Loucy (cell line): Measurements from ENCODE around the gene KIF3B.

Experiments used
- H2AFZ ChIP-seq: fragments of 200-600 bp; sonication (generic); 2 replicates; pipeline ENCODE4 v1.6.0; 2016; ENCODE audit warnings: antibody characterized with exemption, mild to moderate bottlenecking, low read length, moderate library complexity
- H3F3A ChIP-seq: fragments of 200-600 bp; 2 replicates; pipeline ENCODE4 v1.6.0; 2016; ENCODE audit warnings: antibody characterized with exemption, low read depth, mild to moderate bottlenecking
- H3K27me3 ChIP-seq: fragments of 200-600 bp; sonication (generic); 2 replicates; pipeline ENCODE4 v1.6.1; 2014; ENCODE audit warnings: low read length, mild to moderate bottlenecking; ENCODE audit not compliant: insufficient read depth, poor library complexity, severe bottlenecking
- H3K36me3 ChIP-seq: fragments of 200-600 bp; sonication (generic); 2 replicates; pipeline ENCODE4 v1.6.1; 2016; ENCODE audit warnings: low read length; ENCODE audit not compliant: insufficient read depth
- H3K4me1 ChIP-seq: fragments of 200-600 bp; sonication (generic); 2 replicates; pipeline ENCODE4 v1.5.1; 2014; ENCODE audit warnings: low read length, mild to moderate bottlenecking; ENCODE audit not compliant: insufficient read depth, poor library complexity, severe bottlenecking
- H3K4me2 ChIP-seq: fragments of 200-600 bp; sonication (generic); 2 replicates; pipeline ENCODE4 v1.6.0; 2014; ENCODE audit warnings: antibody characterized with exemption, low read length, low read depth, mild to moderate bottlenecking; ENCODE audit not compliant: poor library complexity, severe bottlenecking
- H3K4me3 ChIP-seq: fragments of 200-600 bp; sonication (generic); 2 replicates; pipeline ENCODE4 v1.5.1; 2014; ENCODE audit warnings: low read length, mild to moderate bottlenecking, mixed read lengths; ENCODE audit not compliant: poor library complexity, severe bottlenecking
- H3K79me2 ChIP-seq: fragments of 200-600 bp; sonication (generic); 2 replicates; pipeline ENCODE4 v1.6.1; 2014; ENCODE audit warnings: low read length; ENCODE audit not compliant: insufficient read depth
- H3K9ac ChIP-seq: fragments of 200-600 bp; sonication (generic); 2 replicates; pipeline ENCODE4 v1.6.0; 2014; ENCODE audit warnings: mild to moderate bottlenecking, low read depth, low read length, moderate library complexity; ENCODE audit not compliant: poor library complexity, severe bottlenecking
- H3K9me2 ChIP-seq: fragments of 200-600 bp; sonication (generic); replicated peaks from 2 replicates; pipeline ENCODE4 v1.6.1; 2016; ENCODE audit warnings: low read depth, low read length, mixed read lengths
- H3K9me3 ChIP-seq: fragments of 200-600 bp; sonication (generic); 2 replicates; pipeline ENCODE4 v1.6.1; 2014; ENCODE audit warnings: mild to moderate bottlenecking, antibody characterized with exemption, low read length, low read depth; ENCODE audit not compliant: insufficient read depth
- H4K20me1 ChIP-seq: fragments of 200-600 bp; sonication (generic); 2 replicates; pipeline ENCODE4 v1.6.0; 2014; ENCODE audit warnings: antibody characterized with exemption, low read length, mild to moderate bottlenecking; ENCODE audit not compliant: insufficient read depth, poor library complexity, severe bottlenecking
- EZH2phosphoT487 ChIP-seq: fragments of 200-600 bp; IDR thresholded peaks from 2 replicates; pipeline ENCODE4 v1.6.1; 2018; ENCODE audit warnings: antibody characterized with exemption, mild to moderate bottlenecking, moderate library complexity, borderline replicate concordance
- TF ChIP-seq, protein P1 (sequence below): fragments of 200-600 bp; sonication (generic); conservative IDR thresholded peaks from 2 replicates; pipeline ENCODE4 v1.5.1; 2014; ENCODE audit warnings: mild to moderate bottlenecking, antibody characterized with exemption, low read length

Gene KIF3B

GRCh38 chr20:32326504-32326845, 49.0 kb downstream of the KIF3B start:
- H3K4me2 ChIP-seq: no peak overlapping the region

DNA sequence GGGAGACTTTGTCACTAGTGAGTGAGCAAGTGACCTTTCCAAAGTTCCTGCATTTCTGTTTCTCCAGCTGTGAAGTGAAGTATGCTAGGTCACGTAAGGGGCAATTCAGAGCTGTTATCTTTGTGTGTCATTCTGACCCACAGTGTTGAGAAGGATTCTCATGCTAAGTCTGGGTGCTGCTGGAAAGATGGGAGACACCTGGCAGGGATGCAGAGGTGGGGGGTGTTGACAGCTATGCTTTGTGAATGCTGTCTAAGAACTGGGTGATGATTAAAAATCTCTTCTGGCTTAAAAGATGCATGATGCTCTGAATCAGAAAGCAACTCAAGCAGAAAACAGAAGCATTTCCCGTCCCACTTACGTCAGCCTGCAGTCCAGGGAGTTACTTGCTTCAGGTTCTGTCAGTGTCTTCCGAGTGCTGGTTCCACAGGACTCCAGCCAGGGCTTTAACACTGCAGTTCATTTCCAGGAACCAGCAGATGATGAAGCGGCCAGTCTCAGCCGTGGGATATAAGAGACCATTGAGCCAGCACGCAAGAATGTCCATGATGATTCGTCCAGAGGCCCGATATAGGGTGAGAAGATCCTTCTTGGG, 49.7 kb downstream of the KIF3B start:
- Histone ChIP-seq H3K9ac (no peak overlapping the region), H3K36me3 (peaks cover 8% of the 10 kb centered on the region; the same call in 1 of the 2 replicates), H3K27me3 (no peaks in the 10 kb centered on the region), H2AFZ (no peak overlapping the region), H3K9me2 (no peaks in the 10 kb centered on the region), H3K79me2 (no peaks in the 10 kb centered on the region), H3K4me1 (no peaks in the 10 kb centered on the region), H3K4me2 (no peak overlapping the region), H3K4me3 (no peak overlapping the region), H3K9me3 (no peaks in the 10 kb centered on the region), H3F3A (no peaks in the 10 kb centered on the region), H4K20me1 (no peaks in the 10 kb centered on the region)
- TF ChIP-seq, protein P1, sequence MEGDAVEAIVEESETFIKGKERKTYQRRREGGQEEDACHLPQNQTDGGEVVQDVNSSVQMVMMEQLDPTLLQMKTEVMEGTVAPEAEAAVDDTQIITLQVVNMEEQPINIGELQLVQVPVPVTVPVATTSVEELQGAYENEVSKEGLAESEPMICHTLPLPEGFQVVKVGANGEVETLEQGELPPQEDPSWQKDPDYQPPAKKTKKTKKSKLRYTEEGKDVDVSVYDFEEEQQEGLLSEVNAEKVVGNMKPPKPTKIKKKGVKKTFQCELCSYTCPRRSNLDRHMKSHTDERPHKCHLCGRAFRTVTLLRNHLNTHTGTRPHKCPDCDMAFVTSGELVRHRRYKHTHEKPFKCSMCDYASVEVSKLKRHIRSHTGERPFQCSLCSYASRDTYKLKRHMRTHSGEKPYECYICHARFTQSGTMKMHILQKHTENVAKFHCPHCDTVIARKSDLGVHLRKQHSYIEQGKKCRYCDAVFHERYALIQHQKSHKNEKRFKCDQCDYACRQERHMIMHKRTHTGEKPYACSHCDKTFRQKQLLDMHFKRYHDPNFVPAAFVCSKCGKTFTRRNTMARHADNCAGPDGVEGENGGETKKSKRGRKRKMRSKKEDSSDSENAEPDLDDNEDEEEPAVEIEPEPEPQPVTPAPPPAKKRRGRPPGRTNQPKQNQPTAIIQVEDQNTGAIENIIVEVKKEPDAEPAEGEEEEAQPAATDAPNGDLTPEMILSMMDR: no peak
- no peak for TF ChIP-seq EZH2phosphoT487

More at GRCh38 chr20:32326504-32326845, 49.0 kb downstream of the KIF3B start:
- H3K79me2 ChIP-seq: no peaks in the 10 kb centered on the region
- H3K9ac ChIP-seq: no peak overlapping the region
- no peaks in the 10 kb centered on the region for H3K27me3 ChIP-seq
- TF ChIP-seq EZH2phosphoT487: no peak
- TF ChIP-seq, protein P1: no peak
- H3K4me1 ChIP-seq: no peaks in the 10 kb centered on the region
- no peaks in the 10 kb centered on the region for H3K9me2 ChIP-seq
- H3K36me3 ChIP-seq: peaks cover 4% of the 10 kb centered on the region; the same call in 1 of the 2 replicates
- no peaks in the 10 kb centered on the region for H4K20me1 ChIP-seq
- no peaks in the 10 kb centered on the region for H3F3A ChIP-seq
- no peak overlapping the region for H3K4me3 ChIP-seq
- H3K9me3 ChIP-seq: no peaks in the 10 kb centered on the region
- H2AFZ ChIP-seq: no peak overlapping the region

GRCh38 chr20:32329817-32330554, 52.5 kb downstream of the KIF3B start:
- no peaks in the 10 kb centered on the region for H3F3A ChIP-seq
- H3K4me1 ChIP-seq: no peaks in the 10 kb centered on the region
- TF ChIP-seq EZH2phosphoT487: no peak
- TF ChIP-seq, protein P1: no peak
- no peak overlapping the region for H3K4me3 ChIP-seq
- no peak overlapping the region for H2AFZ ChIP-seq
- H3K79me2 ChIP-seq: no peaks in the 10 kb centered on the region
- H3K9me3 ChIP-seq: no peaks in the 10 kb centered on the region
- no peak overlapping the region for H3K9ac ChIP-seq
- H3K36me3 ChIP-seq: peaks cover 9% of the 10 kb centered on the region; the same call in 1 of the 2 replicates
- no peaks in the 10 kb centered on the region for H3K27me3 ChIP-seq
- H3K9me2 ChIP-seq: no peaks in the 10 kb centered on the region
- H3K4me2 ChIP-seq: no peak overlapping the region
- H4K20me1 ChIP-seq: no peaks in the 10 kb centered on the region
